HFF-Myc (cell line): ENCODE data around the gene DGCR2.
"Not testable (repeated sequence)": the region's sequence is repeated elsewhere in the genome, so short reads cannot be mapped to it uniquely, and the experiment has no call there.

Source experiments
- DNase-seq: peaks from one replicate; pipeline ENCODE4 v3.0.0-alpha.2; 2011; ENCODE audit warnings: low read depth; ENCODE audit errors: extremely low read depth
- H3K4me3 ChIP-seq: replicated peaks from 2 replicates; pipeline ENCODE4 v1.5.1; 2011; ENCODE audit warnings: low read depth, mild to moderate bottlenecking, control low read depth, low read length
- TF ChIP-seq, protein P1 (sequence below): IDR thresholded peaks from 2 replicates; pipeline ENCODE4 v1.5.1; 2012; ENCODE audit warnings: mild to moderate bottlenecking, low read depth, low read length, control low read depth; ENCODE audit errors: missing control alignments

DGCR2 gene

DNA sequence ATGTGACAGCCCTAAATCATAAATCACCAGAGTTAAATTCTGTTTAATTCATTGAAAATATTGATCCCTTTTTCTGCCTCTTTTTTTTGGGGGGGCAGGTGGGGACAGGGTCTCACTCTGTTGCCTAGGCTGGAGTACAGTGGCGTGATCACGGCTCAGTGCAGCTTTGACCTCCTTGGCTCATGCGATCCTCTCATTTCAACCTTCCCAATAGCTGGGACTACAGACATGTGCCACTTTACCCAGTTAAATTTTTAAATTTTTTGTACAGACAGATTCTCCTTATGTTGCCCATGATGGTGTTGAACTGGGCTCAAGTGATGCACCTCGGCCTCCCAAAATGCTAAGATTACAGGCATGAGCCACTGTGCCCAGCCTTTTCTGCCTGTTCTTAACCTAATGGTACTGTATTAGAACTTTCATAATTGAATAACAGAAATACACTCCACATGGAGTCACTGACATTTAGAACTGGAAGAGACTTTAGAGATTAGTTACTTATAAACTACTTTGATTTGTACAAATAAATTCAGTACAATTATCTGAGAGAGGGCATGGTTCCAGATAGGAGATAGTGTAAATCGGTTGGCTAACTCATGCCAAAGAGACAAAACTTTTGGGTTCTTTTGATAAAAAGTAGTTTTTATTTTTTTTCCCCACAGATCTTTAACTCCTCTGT is 109.8 kb downstream of the DGCR2 start:
- DNase-seq = no peak
- TF ChIP-seq, protein P1, sequence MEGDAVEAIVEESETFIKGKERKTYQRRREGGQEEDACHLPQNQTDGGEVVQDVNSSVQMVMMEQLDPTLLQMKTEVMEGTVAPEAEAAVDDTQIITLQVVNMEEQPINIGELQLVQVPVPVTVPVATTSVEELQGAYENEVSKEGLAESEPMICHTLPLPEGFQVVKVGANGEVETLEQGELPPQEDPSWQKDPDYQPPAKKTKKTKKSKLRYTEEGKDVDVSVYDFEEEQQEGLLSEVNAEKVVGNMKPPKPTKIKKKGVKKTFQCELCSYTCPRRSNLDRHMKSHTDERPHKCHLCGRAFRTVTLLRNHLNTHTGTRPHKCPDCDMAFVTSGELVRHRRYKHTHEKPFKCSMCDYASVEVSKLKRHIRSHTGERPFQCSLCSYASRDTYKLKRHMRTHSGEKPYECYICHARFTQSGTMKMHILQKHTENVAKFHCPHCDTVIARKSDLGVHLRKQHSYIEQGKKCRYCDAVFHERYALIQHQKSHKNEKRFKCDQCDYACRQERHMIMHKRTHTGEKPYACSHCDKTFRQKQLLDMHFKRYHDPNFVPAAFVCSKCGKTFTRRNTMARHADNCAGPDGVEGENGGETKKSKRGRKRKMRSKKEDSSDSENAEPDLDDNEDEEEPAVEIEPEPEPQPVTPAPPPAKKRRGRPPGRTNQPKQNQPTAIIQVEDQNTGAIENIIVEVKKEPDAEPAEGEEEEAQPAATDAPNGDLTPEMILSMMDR = no peak
- no peak overlapping the region for H3K4me3 ChIP-seq

DNA sequence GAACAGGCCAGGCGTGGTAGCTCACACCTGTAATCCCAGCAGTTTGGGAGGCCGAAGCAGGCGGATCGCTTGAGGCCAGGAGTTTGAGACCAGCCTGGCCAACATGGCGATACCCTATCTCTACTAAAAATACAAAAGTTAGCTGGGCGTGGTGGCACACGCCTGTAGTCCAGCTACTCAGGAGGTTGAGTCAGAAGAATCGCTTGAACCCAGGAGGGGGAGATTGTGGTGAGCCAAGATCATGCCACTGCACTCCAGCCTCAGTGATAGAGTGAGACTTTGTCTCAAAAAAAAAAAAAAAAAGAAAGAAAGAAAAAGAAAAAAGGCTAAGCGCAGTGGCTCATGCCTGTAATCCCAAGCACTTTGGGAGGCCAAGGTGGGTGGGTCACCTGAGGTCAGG is 110.6 kb downstream of the DGCR2 start:
- not testable (repeated sequence) for H3K4me3 ChIP-seq, DNase-seq

DNA sequence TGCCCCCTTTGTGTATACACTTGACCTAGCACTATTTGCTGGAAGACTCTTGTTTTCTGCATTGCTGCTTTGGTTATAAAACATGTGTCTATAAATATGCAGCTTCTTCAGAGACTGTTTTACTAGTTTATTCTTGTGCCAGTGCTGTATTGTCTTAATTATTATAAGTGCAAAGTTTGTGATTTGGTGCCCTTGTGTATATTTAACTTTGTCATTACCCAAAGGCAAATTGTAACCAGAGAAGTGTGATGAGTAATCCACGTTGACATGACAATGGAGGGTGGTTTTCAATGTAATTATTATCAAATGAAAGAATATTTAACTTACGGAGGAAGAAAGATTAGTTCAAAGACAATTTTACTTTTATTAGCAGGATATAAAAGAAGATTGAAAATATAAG is 111.1 kb downstream of the DGCR2 start:
- TF ChIP-seq, protein P1 = no peak
- H3K4me3 ChIP-seq = no peak overlapping the region
- DNase-seq = no peak

DNA sequence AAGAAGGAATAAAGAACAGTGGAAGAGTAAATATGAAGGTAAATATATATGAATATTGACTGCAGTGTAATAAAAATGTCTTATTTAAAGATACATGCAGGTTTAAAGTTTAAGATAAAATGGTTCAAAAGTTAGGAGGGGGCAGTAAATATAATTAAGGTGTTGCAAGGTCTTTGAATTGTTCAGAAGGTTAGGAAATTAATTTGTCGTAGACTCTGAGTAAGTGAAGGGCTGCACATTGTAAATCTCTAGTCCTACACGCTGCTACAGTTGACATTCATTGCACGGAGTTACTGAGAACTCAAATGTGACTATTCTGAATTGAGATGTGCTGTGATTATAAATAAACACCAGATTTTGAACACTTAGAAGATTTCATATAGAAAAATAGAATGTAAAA is 116.3 kb downstream of the DGCR2 start:
- DNase-seq = no peak
- TF ChIP-seq, protein P1 = no peak
- no peak overlapping the region for H3K4me3 ChIP-seq

DNA sequence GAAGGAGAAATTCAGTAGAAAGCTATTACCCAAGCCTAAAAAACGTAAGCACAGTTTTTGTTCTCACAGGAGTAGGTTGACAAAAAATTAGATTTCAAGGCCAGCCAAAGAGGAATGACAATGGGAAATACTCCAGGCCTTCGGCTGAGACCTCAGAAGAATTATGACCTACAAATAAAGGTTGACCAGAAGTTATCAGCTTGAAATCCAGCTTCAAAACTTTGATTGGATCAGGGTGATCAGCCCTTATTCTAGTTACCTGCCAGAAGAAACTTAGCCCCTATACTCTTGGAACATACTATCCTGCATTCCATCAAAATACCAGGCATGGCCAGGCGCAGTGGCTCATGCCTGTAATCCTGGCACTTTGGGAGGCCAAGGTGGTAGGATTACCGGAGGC is 117.7 kb downstream of the DGCR2 start:
- H3K4me3 ChIP-seq = no peak overlapping the region
- TF ChIP-seq, protein P1 = no peak
- DNase-seq = no peak

DNA sequence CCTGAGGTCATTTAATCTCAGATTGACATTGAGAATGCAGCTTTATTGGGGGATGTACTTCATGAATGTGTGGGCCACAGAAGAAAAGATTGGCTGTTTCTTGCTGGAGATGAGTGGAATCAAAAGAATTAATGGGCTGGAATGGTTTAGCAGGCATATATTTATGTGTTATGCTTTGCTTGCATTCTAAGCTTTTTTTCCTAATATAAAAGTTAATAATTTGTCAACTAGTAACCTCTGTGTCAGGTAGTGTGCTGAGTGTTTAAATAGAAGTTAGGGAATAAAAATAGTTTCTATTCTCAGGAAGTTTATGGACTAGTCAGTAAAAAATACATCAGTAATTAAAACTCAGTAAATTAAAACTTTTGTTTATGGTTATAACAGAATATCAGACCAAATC is 118.7 kb downstream of the DGCR2 start:
- H3K4me3 ChIP-seq = no peak overlapping the region
- no peak for DNase-seq
- TF ChIP-seq, protein P1 = no peak

DNA sequence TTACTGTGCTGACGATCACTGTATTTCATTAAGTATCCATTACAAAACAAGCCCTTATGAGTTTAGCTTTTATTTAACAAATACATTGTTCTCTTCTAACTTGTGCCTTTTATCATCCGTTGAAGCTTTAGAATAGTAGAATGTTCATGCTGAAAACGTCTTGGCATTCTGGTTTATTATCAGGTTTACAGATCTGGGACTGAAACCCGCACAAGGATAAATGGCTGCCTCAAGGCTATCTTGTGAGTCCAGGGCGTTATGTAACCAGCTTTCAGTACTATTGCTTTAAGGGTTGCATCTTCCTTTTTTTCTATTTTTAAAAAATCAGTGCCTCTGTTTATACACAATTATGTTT is 119.6 kb downstream of the DGCR2 start:
- TF ChIP-seq, protein P1 = no peak
- no peak for DNase-seq
- no peak overlapping the region for H3K4me3 ChIP-seq
